ENCODE data around the gene POLR1H.

GRCh38 chr6:30055513-30055912 is 5.6 kb upstream of the POLR1H start:
- TF ChIP-seq, protein P1, sequence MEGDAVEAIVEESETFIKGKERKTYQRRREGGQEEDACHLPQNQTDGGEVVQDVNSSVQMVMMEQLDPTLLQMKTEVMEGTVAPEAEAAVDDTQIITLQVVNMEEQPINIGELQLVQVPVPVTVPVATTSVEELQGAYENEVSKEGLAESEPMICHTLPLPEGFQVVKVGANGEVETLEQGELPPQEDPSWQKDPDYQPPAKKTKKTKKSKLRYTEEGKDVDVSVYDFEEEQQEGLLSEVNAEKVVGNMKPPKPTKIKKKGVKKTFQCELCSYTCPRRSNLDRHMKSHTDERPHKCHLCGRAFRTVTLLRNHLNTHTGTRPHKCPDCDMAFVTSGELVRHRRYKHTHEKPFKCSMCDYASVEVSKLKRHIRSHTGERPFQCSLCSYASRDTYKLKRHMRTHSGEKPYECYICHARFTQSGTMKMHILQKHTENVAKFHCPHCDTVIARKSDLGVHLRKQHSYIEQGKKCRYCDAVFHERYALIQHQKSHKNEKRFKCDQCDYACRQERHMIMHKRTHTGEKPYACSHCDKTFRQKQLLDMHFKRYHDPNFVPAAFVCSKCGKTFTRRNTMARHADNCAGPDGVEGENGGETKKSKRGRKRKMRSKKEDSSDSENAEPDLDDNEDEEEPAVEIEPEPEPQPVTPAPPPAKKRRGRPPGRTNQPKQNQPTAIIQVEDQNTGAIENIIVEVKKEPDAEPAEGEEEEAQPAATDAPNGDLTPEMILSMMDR (conservative IDR thresholded peaks at IDR 0.05; ENCODE audit: low read depth in 2 of 2): no peak
- TF ChIP-seq POLR2AphosphoS5 (IDR thresholded peaks at IDR 0.05; ENCODE audit: low read depth) (no peak), EZH2 (IDR thresholded peaks at IDR 0.05; ENCODE audit: low read depth, unreplicated experiment) (no peak), EZH2phosphoT487 (IDR thresholded peaks at IDR 0.05; ENCODE audit: unreplicated experiment) (no peak), ZNF331 (CRISPR knock-in tag; IDR thresholded peaks at IDR 0.05; ENCODE audit: low read depth) (no peak), CREB1 (CRISPR knock-in tag; IDR thresholded peaks at IDR 0.05; ENCODE audit: low read depth) (no peak), JUNB (IDR thresholded peaks at IDR 0.05; ENCODE audit: unreplicated experiment) (no peak)
- TF ChIP-seq, protein P2, sequence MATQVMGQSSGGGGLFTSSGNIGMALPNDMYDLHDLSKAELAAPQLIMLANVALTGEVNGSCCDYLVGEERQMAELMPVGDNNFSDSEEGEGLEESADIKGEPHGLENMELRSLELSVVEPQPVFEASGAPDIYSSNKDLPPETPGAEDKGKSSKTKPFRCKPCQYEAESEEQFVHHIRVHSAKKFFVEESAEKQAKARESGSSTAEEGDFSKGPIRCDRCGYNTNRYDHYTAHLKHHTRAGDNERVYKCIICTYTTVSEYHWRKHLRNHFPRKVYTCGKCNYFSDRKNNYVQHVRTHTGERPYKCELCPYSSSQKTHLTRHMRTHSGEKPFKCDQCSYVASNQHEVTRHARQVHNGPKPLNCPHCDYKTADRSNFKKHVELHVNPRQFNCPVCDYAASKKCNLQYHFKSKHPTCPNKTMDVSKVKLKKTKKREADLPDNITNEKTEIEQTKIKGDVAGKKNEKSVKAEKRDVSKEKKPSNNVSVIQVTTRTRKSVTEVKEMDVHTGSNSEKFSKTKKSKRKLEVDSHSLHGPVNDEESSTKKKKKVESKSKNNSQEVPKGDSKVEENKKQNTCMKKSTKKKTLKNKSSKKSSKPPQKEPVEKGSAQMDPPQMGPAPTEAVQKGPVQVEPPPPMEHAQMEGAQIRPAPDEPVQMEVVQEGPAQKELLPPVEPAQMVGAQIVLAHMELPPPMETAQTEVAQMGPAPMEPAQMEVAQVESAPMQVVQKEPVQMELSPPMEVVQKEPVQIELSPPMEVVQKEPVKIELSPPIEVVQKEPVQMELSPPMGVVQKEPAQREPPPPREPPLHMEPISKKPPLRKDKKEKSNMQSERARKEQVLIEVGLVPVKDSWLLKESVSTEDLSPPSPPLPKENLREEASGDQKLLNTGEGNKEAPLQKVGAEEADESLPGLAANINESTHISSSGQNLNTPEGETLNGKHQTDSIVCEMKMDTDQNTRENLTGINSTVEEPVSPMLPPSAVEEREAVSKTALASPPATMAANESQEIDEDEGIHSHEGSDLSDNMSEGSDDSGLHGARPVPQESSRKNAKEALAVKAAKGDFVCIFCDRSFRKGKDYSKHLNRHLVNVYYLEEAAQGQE (IDR thresholded peaks at IDR 0.05; ENCODE audit: unreplicated experiment): no peak
- TF ChIP-seq, protein P3, sequence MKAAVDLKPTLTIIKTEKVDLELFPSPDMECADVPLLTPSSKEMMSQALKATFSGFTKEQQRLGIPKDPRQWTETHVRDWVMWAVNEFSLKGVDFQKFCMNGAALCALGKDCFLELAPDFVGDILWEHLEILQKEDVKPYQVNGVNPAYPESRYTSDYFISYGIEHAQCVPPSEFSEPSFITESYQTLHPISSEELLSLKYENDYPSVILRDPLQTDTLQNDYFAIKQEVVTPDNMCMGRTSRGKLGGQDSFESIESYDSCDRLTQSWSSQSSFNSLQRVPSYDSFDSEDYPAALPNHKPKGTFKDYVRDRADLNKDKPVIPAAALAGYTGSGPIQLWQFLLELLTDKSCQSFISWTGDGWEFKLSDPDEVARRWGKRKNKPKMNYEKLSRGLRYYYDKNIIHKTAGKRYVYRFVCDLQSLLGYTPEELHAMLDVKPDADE (IDR thresholded peaks at IDR 0.05): no peak

Data from GM23338 (cell line).